OCI-LY7 (cell line): ENCODE data around the gene PAXIP1. TPM values are rescaled to one million over a fixed set of nuclear protein-coding genes. Genes with fewer than 3 reads are reported as not detected.

Source experiments
- BruUV-seq: library from RNA; stranded (reverse); fragments of 400-500 nt; replicated peaks from 2 replicates; lab custom pipeline; 2021; lab: Mats Ljungman, UMichigan
- CTCF ChIA-PET: fragments of 300-600 bp; sonication (Branson Sonifier 250); formaldehyde crosslinking; loops from one replicate; lab custom pipeline; 2022; ENCODE audit warnings: antibody characterized with exemption; ENCODE audit not compliant: unreplicated experiment; lab: Charles Lee
- POLR2A ChIA-PET: fragments of 300-600 bp; sonication (Branson Sonifier 250); formaldehyde crosslinking; loops from one replicate; lab custom pipeline; 2022; ENCODE audit warnings: antibody characterized with exemption; lab: Charles Lee
- DNase-seq: peaks from one replicate; pipeline ENCODE4 v3.0.0-alpha.2; 2015; ENCODE audit warnings: low spot score
- H2AFZ ChIP-seq: fragments of 200-600 bp; sonication (generic), shearing (Covaris generic); 2 replicates; pipeline ENCODE4 v1.6.1; 2014; ENCODE audit warnings: mild to moderate bottlenecking, antibody characterized with exemption, low read length, moderate library complexity
- H3K27ac ChIP-seq: fragments of 200-600 bp; sonication (generic); 2 replicates; pipeline ENCODE4 v1.5.1; 2014; ENCODE audit warnings: mixed run types, low read depth, mild to moderate bottlenecking, moderate library complexity, low read length, inconsistent platforms; ENCODE audit not compliant: poor library complexity, severe bottlenecking
- H3K36me3 ChIP-seq: fragments of 200-600 bp; sonication (generic); 2 replicates; pipeline ENCODE4 v1.6.1; 2014; ENCODE audit warnings: mild to moderate bottlenecking, antibody characterized with exemption, low read length, moderate library complexity, mixed read lengths; ENCODE audit not compliant: insufficient read depth
- H3K4me1 ChIP-seq: fragments of 200-600 bp; sonication (generic); 2 replicates; pipeline ENCODE4 v1.5.1; 2014; ENCODE audit warnings: mild to moderate bottlenecking, low read length; ENCODE audit not compliant: insufficient read depth, poor library complexity, severe bottlenecking
- H3K4me2 ChIP-seq: fragments of 200-600 bp; sonication (generic); 2 replicates; pipeline ENCODE4 v1.6.1; 2014; ENCODE audit warnings: mild to moderate bottlenecking, low read length
- H3K4me3 ChIP-seq: fragments of 200-600 bp; sonication (generic); 2 replicates; pipeline ENCODE4 v1.5.1; 2014; ENCODE audit warnings: mild to moderate bottlenecking, low read depth, low read length; ENCODE audit not compliant: poor library complexity, severe bottlenecking
- H3K79me2 ChIP-seq: fragments of 200-600 bp; sonication (generic); 2 replicates; pipeline ENCODE4 v1.6.1; 2016; ENCODE audit warnings: low read depth, mild to moderate bottlenecking, low read length, moderate library complexity, mixed read lengths; ENCODE audit not compliant: insufficient read depth
- H3K9me2 ChIP-seq: fragments of 200-600 bp; sonication (generic); 2 replicates; pipeline ENCODE4 v1.6.1; 2016; ENCODE audit warnings: mild to moderate bottlenecking, low read length, mixed read lengths; ENCODE audit not compliant: insufficient read depth
- H3K9me3 ChIP-seq: fragments of 200-600 bp; sonication (generic); 2 replicates; pipeline ENCODE4 v1.6.1; 2014; ENCODE audit warnings: mild to moderate bottlenecking, mixed run types, low read length, mixed read lengths
- H4K20me1 ChIP-seq: fragments of 200-600 bp; sonication (generic); 2 replicates; pipeline ENCODE4 v1.6.1; 2014; ENCODE audit warnings: mild to moderate bottlenecking, antibody characterized with exemption, low read length, moderate library complexity, mixed read lengths; ENCODE audit not compliant: insufficient read depth
- EZH2phosphoT487 ChIP-seq: fragments of 200-600 bp; sonication (generic); IDR thresholded peaks from 2 replicates; pipeline ENCODE4 v1.6.1; 2018; ENCODE audit warnings: low read depth, borderline replicate concordance, mild to moderate bottlenecking, mixed run types, antibody characterized with exemption, low read length, moderate library complexity, mixed read lengths
- intact Hi-C: fragments of 100-400 bp; cut with micrococcal nuclease; formaldehyde crosslinking; loops from one replicate; pipeline ENCODE4 v1.10.0; 2022; ENCODE audit not compliant: unreplicated experiment
- total RNA-seq, 2 experiments: library from RNA; depleted of rRNA in 1 of 2; stranded (reverse); fragments of >200 nt in 1 of 2; shearing (Covaris generic) in 1 of 2; gene quantifications; 2 replicates each; pipeline ENCODE4 v1.2.3, GENCODE V29; 2014 to 2022
- TF ChIP-seq, protein P1 (sequence below): fragments of 200-600 bp; sonication (generic); conservative IDR thresholded peaks from 2 replicates; pipeline ENCODE4 v1.5.1; 2014; ENCODE audit warnings: mild to moderate bottlenecking, antibody characterized with exemption, low read length, moderate library complexity, mixed read lengths

PAXIP1 gene
- total RNA-seq, 2 experiments from 2014 or later = 27.4 to 33.0 TPM

DNA sequence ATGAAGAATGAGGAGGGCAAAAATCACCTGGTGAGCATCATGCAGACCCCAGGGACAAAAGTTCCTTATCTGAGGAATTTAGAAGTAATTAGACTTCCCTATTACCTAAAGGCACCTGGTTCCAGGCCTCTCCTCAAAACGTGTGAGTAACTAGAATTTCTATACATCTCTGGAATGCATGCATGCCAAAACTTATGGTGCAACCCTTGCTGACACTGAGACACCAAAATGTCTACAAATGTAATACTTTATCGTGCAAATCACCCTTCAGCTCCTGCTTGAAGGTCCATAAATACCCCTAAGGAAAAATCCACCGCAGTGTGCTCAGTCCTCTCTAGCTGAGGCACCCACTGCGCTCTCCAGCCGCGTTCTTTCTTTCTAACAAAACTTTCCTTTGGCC is 84.2 kb downstream of the PAXIP1 start:
- no peaks in the 10 kb centered on the region for H3K4me1 ChIP-seq
- no peaks in the 10 kb centered on the region for H3K79me2 ChIP-seq
- no peaks in the 10 kb centered on the region for H3K9me2 ChIP-seq
- H3K27ac ChIP-seq = no peak overlapping the region
- no peaks in the 10 kb centered on the region for H3K9me3 ChIP-seq
- no peak overlapping the region for H2AFZ ChIP-seq
- CTCF ChIA-PET = no interaction called here
- H3K36me3 ChIP-seq = no peaks in the 10 kb centered on the region
- BruUV-seq = no TSS peak
- POLR2A ChIA-PET = no interaction called here
- intact Hi-C loops = no loop called here
- no peak overlapping the region for H3K4me3 ChIP-seq
- no peak overlapping the region for H3K4me2 ChIP-seq
- DNase-seq = no peak
- no peaks in the 10 kb centered on the region for H4K20me1 ChIP-seq
- no peak for TF ChIP-seq EZH2phosphoT487
- TF ChIP-seq, protein P1, sequence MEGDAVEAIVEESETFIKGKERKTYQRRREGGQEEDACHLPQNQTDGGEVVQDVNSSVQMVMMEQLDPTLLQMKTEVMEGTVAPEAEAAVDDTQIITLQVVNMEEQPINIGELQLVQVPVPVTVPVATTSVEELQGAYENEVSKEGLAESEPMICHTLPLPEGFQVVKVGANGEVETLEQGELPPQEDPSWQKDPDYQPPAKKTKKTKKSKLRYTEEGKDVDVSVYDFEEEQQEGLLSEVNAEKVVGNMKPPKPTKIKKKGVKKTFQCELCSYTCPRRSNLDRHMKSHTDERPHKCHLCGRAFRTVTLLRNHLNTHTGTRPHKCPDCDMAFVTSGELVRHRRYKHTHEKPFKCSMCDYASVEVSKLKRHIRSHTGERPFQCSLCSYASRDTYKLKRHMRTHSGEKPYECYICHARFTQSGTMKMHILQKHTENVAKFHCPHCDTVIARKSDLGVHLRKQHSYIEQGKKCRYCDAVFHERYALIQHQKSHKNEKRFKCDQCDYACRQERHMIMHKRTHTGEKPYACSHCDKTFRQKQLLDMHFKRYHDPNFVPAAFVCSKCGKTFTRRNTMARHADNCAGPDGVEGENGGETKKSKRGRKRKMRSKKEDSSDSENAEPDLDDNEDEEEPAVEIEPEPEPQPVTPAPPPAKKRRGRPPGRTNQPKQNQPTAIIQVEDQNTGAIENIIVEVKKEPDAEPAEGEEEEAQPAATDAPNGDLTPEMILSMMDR = no peak

DNA sequence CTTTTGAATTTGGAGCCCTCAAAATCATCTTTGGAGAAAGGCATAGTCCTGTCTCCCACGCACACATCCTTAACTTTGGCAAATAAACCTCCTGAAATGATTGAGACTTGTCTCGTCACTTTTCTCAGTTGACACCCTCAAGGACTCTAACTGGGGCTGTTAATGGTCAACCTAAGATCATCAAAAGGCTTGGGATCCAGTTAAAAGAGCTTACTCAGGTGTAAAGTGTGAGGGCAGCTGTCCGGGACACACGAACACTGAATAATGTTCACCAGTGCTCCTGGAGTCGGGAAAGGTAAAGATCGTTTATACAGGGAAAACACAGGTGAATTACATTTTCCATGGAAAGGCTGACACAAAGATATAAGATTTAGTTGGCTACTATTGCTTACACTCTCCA is 84.7 kb downstream of the PAXIP1 start:
- no peak overlapping the region for H3K4me2 ChIP-seq
- no peaks in the 10 kb centered on the region for H3K36me3 ChIP-seq
- H3K27ac ChIP-seq = no peak overlapping the region
- no peaks in the 10 kb centered on the region for H3K79me2 ChIP-seq
- POLR2A ChIA-PET = no interaction called here
- CTCF ChIA-PET = no interaction called here
- no peaks in the 10 kb centered on the region for H4K20me1 ChIP-seq
- H3K9me3 ChIP-seq = no peaks in the 10 kb centered on the region
- intact Hi-C loops = no loop called here
- no peak for TF ChIP-seq EZH2phosphoT487
- TF ChIP-seq, protein P1 = no peak
- no peak overlapping the region for H3K4me3 ChIP-seq
- H3K9me2 ChIP-seq = no peaks in the 10 kb centered on the region
- no peak overlapping the region for H2AFZ ChIP-seq
- no TSS peak for BruUV-seq
- no peaks in the 10 kb centered on the region for H3K4me1 ChIP-seq
- no peak for DNase-seq

DNA sequence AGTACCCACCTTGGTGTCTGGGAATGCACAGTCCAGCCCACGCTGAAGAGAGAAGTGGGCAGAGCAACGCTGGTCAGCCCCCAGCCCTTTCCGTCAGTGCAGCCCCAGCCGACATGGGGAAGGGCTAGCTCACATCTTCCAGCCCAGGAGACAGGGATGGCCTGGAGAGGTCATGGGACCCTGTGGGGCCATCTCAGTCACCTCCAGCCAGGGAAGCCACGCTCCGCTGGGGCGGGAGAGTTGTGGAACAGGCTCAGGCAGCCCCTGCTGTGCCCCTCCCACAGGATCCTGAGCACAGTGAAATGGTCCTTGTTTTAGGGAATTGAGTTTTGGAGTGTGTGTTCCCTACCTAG is 85.1 kb downstream of the PAXIP1 start:
- H3K4me2 ChIP-seq = no peak overlapping the region
- POLR2A ChIA-PET = interaction anchor here (0.6 kb wide), 1 partner anchor 678 kb away, joined by 9 read pairs; no protein-coding TSS in a partner anchor
- TF ChIP-seq, protein P1 = no peak
- no peak for TF ChIP-seq EZH2phosphoT487
- no peaks in the 10 kb centered on the region for H3K36me3 ChIP-seq
- H3K9me3 ChIP-seq = no peaks in the 10 kb centered on the region
- BruUV-seq = no TSS peak
- no peak overlapping the region for H3K27ac ChIP-seq
- intact Hi-C loops = no loop called here
- no peaks in the 10 kb centered on the region for H4K20me1 ChIP-seq
- no peaks in the 10 kb centered on the region for H3K79me2 ChIP-seq
- H3K4me3 ChIP-seq = no peak overlapping the region
- no peaks in the 10 kb centered on the region for H3K4me1 ChIP-seq
- H2AFZ ChIP-seq = no peak overlapping the region
- CTCF ChIA-PET = no interaction called here
- DNase-seq = no peak
- H3K9me2 ChIP-seq = no peaks in the 10 kb centered on the region
